K562 (cell line): ENCODE measurements around the gene EEFSEC. TPM values are rescaled to one million over a fixed set of nuclear protein-coding genes. Genes with fewer than 3 reads are reported as not detected.
A peak's percentile ranks its signal among the peaks of the same experiment; 100 is the strongest.

ENCODE experiments used
- ATAC-seq: fragments of 200-7000 bp; cut with Tn5 transposase; 3 replicates; pipeline ENCODE4 v1.9.1; 2020; ENCODE audit warnings: moderate library complexity
- BruUV-seq: library from RNA; stranded (reverse); fragments of 400-500 nt; replicated peaks from 2 replicates; lab custom pipeline; 2021; lab: Mats Ljungman, UMichigan
- CTCF ChIA-PET: fragments of 300-600 bp; formaldehyde crosslinking; extraction: SDS; loops from one replicate; lab custom pipeline; 2021; ENCODE audit warnings: low intra/inter-chr PET ratio; lab: Yijun Ruan, JAX
- POLR2A ChIA-PET: fragments of 300-600, 350-650 bp; sonication (Branson Sonifier 250); formaldehyde crosslinking; extraction: SDS; loops from one replicate; lab custom pipeline; 2021; ENCODE audit warnings: antibody characterized with exemption, inconsistent platforms; lab: Yijun Ruan, JAX
- DNase-seq, 4 experiments: peaks; one replicate each; pipeline versions ENCODE4 v3.0.0 to v3.0.0-alpha.2; 2011 to 2018; ENCODE audit warnings: low spot score in 3 of 4, mixed read lengths in 3 of 4; ENCODE audit errors: extremely low read depth in 1 of 4
- FAIRE-seq: peaks from 2 replicates; lab custom pipeline; 2011; peaks lifted over from hg19 to GRCh38; lab: Jason Lieb, UNC
- H2AFZ ChIP-seq: 2 replicates; pipeline ENCODE4 v1.6.0; 2011; ENCODE audit warnings: low read depth, low read length, control low read depth, inconsistent platforms
- H3K27ac ChIP-seq: fragments of 200-600 bp; 3 replicates; pipeline ENCODE4 v1.8.0; 2011; ENCODE audit warnings: low read depth, mild to moderate bottlenecking, control low read depth, inconsistent platforms, low read length, moderate library complexity, mixed read lengths; ENCODE audit errors: extremely low read depth
- H3K27me3 ChIP-seq, 2 experiments: fragments of 300-600 bp in 1 of 2; 2 replicates in 1 of 2; 3 replicates in 1 of 2; pipeline versions ENCODE4 v1.6.0 to v1.8.0; 2011; ENCODE audit warnings: inconsistent platforms in 2 of 2, low read length in 2 of 2, mild to moderate bottlenecking in 1 of 2, mixed read lengths in 1 of 2, moderate library complexity in 1 of 2; ENCODE audit not compliant: control insufficient read depth in 2 of 2, insufficient read depth in 2 of 2
- H3K36me3 ChIP-seq: fragments of 300-600 bp; 3 replicates; pipeline ENCODE4 v1.8.0; 2011; ENCODE audit warnings: mild to moderate bottlenecking, low read length, inconsistent platforms; ENCODE audit not compliant: control insufficient read depth, insufficient read depth
- H3K4me1 ChIP-seq, 2 experiments: fragments of 200-600 bp in 1 of 2; replicated peaks in 1 of 2; 2 replicates in 1 of 2; 3 replicates in 1 of 2; pipeline versions ENCODE4 v1.5.1 to v1.8.0; 2011; ENCODE audit warnings: inconsistent platforms in 2 of 2, low read length in 2 of 2, mild to moderate bottlenecking in 1 of 2, mixed read lengths in 1 of 2, moderate library complexity in 1 of 2; ENCODE audit not compliant: control insufficient read depth in 2 of 2, insufficient read depth in 2 of 2
- H3K4me2 ChIP-seq: 2 replicates; pipeline ENCODE4 v1.6.1; 2011; ENCODE audit warnings: low read length, control low read depth, inconsistent platforms, mixed read lengths; ENCODE audit not compliant: insufficient read depth
- H3K4me3 ChIP-seq: fragments of 200-600 bp; sonication (generic), shearing (Covaris generic); 2 replicates; pipeline ENCODE4 v1.5.1; 2016; ENCODE audit warnings: control low read depth, inconsistent platforms
- H3K79me2 ChIP-seq: fragments of 200-600 bp; 3 replicates; pipeline ENCODE4 v1.8.0; 2011; ENCODE audit warnings: low read length, inconsistent platforms; ENCODE audit not compliant: control insufficient read depth, insufficient read depth
- H3K9ac ChIP-seq, 2 experiments: 2 replicates each; pipeline versions ENCODE4 v1.6.0 to v1.6.1; 2011; ENCODE audit warnings: low read depth in 2 of 2, low read length in 2 of 2, control low read depth in 1 of 2, inconsistent platforms in 1 of 2, mild to moderate bottlenecking in 1 of 2, mixed read lengths in 1 of 2; ENCODE audit not compliant: insufficient read depth in 1 of 2
- H3K9me1 ChIP-seq: one replicate; pipeline ENCODE4 v1.6.0; 2011; ENCODE audit warnings: inconsistent platforms, mild to moderate bottlenecking, low read length, moderate library complexity; ENCODE audit not compliant: control insufficient read depth, insufficient read depth
- H3K9me3 ChIP-seq: replicated peaks from 2 replicates; pipeline ENCODE4 v1.5.1; 2011; ENCODE audit warnings: low read depth, low read length, inconsistent platforms; ENCODE audit not compliant: control insufficient read depth, insufficient read depth
- H4K20me1 ChIP-seq: replicated peaks from 2 replicates; pipeline ENCODE4 v1.6.1; 2011; ENCODE audit warnings: low read length, inconsistent platforms, mixed read lengths; ENCODE audit not compliant: control insufficient read depth, insufficient read depth
- FOS ChIP-seq: IDR thresholded peaks from 3 replicates; pipeline ENCODE4 v1.6.1; 2011; ENCODE audit not compliant: insufficient read length; ENCODE audit errors: extremely low read depth
- GTF3C2 ChIP-seq: IDR thresholded peaks from 3 replicates; pipeline ENCODE4 v1.6.1; 2011; ENCODE audit warnings: borderline replicate concordance, mild to moderate bottlenecking, moderate library complexity; ENCODE audit not compliant: insufficient read length; ENCODE audit errors: extremely low read depth
- KDM1A ChIP-seq, 2 experiments: fragments of 450-650 bp; IDR thresholded peaks; 2 replicates each; pipeline ENCODE4 v1.6.1; 2016; ENCODE audit warnings: mild to moderate bottlenecking in 2 of 2
- MGA ChIP-seq: fragments of 450-650 bp; IDR thresholded peaks from 2 replicates; pipeline ENCODE4 v1.6.1; 2016; ENCODE audit warnings: mild to moderate bottlenecking, moderate library complexity
- SMARCA5 ChIP-seq: fragments of 450-650 bp; IDR thresholded peaks from 2 replicates; pipeline ENCODE4 v1.6.1; 2016
- TAF9B ChIP-seq: fragments of 450-650 bp; IDR thresholded peaks from 2 replicates; pipeline ENCODE4 v1.6.1; 2018; ENCODE audit warnings: mild to moderate bottlenecking; ENCODE audit not compliant: partially characterized antibody
- TEAD2 ChIP-seq: fragments of 450-650 bp; IDR thresholded peaks from 2 replicates; pipeline ENCODE4 v1.6.1; 2016; ENCODE audit warnings: missing genetic modification characterization, control low read depth, missing compliant biosample characterization
- ZNF143 ChIP-seq: sonication (generic); formaldehyde crosslinking; IDR thresholded peaks from 2 replicates; pipeline ENCODE4 v1.9.0; 2022; ENCODE audit warnings: mild to moderate bottlenecking, missing genetic modification reagents
- ZSCAN29 ChIP-seq: fragments of 450-650 bp; IDR thresholded peaks from 2 replicates; pipeline ENCODE4 v1.6.1; 2017
- WGBS: fragments of 100-300 bp; shearing (Covaris generic); methylation state at CpG from one replicate; pipeline ENCODE4 v1.1.6; 2016; ENCODE audit warnings: low coverage, mixed read lengths; ENCODE audit not compliant: insufficient coverage; ENCODE audit errors: missing lambda C conversion rate; 5-methylcytosine and 5-hydroxymethylcytosine counted together
- in situ Hi-C: fragments of 300-500 bp; cut with MboI; formaldehyde crosslinking; loops from 4 replicates; pipeline ENCODE4 v1.15.0; 2018; ENCODE audit warnings: inconsistent platforms, mixed read lengths
- intact Hi-C: fragments of 100-400 bp; cut with micrococcal nuclease; formaldehyde crosslinking; loops from 2 replicates; pipeline ENCODE4 v1.14.2; 2022
- polyA plus RNA-seq, 8 experiments: library from polyadenylated mRNA; depleted of rRNA in 4 of 8; stranded (reverse) in 5 of 8; unstranded in 3 of 8; fragments of >200 nt; fragmentation: Nextera tagmentation in 2 of 8; fragmentation: Illumina TruSeq in 1 of 8; extraction: Ambion mirVana in 2 of 8; extraction: Trizol in 1 of 8; gene quantifications; 2 replicates each; pipeline versions ENCODE4 v1.2.1 to v1.2.3, GENCODE V29; 2011 to 2014; ENCODE audit warnings: inconsistent platforms in 1 of 8, missing spikeins in 1 of 8
- total RNA-seq, 7 experiments: library from RNA; depleted of rRNA in 6 of 7; stranded (reverse); fragments of >200 nt in 6 of 7; fragmentation: Illumina TruSeq in 2 of 7; extraction: Trizol in 2 of 7; gene quantifications; 2 replicates each; pipeline versions ENCODE4 v1.2.1 to v1.2.3, GENCODE V29; 2011 to 2021; ENCODE audit warnings: low replicate concordance in 1 of 7

Gene EEFSEC
- total and polyA plus RNA-seq, 9 of the 15 experiments (the other 6 are each of a cell fraction or from before 2014, with no cell fraction given), result 0.35 to 11.8 (median 7.7) TPM

GRCh38 chr3:128442070-128442469 lies 288.8 kb downstream of the EEFSEC start:
- Histone ChIP-seq H3K27ac (no peak overlapping the region), H3K36me3 (no peaks in the 10 kb centered on the region), H3K4me2 (no peak overlapping the region), H3K9me1 (no peaks in the 10 kb centered on the region), H3K4me1 (peaks cover 0 to 7% of the 10 kb centered on the region in 2 experiments; a peak in 2 of 5 replicates), H2AFZ (no peak overlapping the region), H3K79me2 (no peaks in the 10 kb centered on the region), H3K9me3 (no peaks in the 10 kb centered on the region), H4K20me1 (no peaks in the 10 kb centered on the region; the same call in 1 of the 2 replicates), H3K4me3 (no peak overlapping the region), H3K9ac (peak overlapping the region in 1 of 2 experiments; percentile 57; a peak in 1 of 4 replicates), H3K27me3 (peaks cover 2 to 22% of the 10 kb centered on the region in 2 experiments; a peak in 3 of 5 replicates)
- POLR2A ChIA-PET, result interaction anchor here (0.8 to 1.3 kb wide), 3 partner anchors 13 to 374 kb away, joined by 3 read pairs; no protein-coding TSS in a partner anchor
- FAIRE-seq (no peak), DNase-seq (no peak), ATAC-seq (no peak)
- CTCF ChIA-PET, result no interaction called here
- in situ Hi-C loops, result no loop called here
- no TSS peak for BruUV-seq
- intact Hi-C loops, result no loop called here
- 33% methylated on average over 3 of the region's 7 CpGs for WGBS
- no peak for TF ChIP-seq ZNF143 (CRISPR knock-in tag)
- no peak for TF ChIP-seq GTF3C2
- TF ChIP-seq TAF9B, result no peak
- no peak for TF ChIP-seq MGA
- no peak for TF ChIP-seq ZSCAN29
- no peak for TF ChIP-seq SMARCA5
- no peak for TF ChIP-seq FOS
- no peak for TF ChIP-seq KDM1A (IDR thresholded peaks at IDR 0.05)
- no peak for TF ChIP-seq TEAD2 (tag)
